ENCODE data around the gene OIT3. TPM values are rescaled to one million over a fixed set of nuclear protein-coding genes. Genes with fewer than 3 reads are reported as not detected.

OIT3 gene
- total RNA-seq, 1 experiment from 2014 or later = not detected

- Histone ChIP-seq H3K4me1 (ENCODE audit: insufficient read depth, low read length) (no peaks in the 10 kb centered on the region), H3K79me2 (ENCODE audit: low read length) (no peaks in the 10 kb centered on the region), H3K27me3 (ENCODE audit: low read length) (peaks cover 60% of the 10 kb centered on the region), H3K9me3 (ENCODE audit: low read length) (no peaks in the 10 kb centered on the region), H3F3A (ENCODE audit: low read length, unreplicated experiment) (no peaks in the 10 kb centered on the region), H3K9me2 (replicated peaks; ENCODE audit: low read length) (no peaks in the 10 kb centered on the region; the same call in 1 of the 2 replicates), H3K4me2 (ENCODE audit: low read length) (no peak overlapping the region), H2AFZ (ENCODE audit: low read length) (no peak overlapping the region), H3K36me3 (ENCODE audit: low read depth, low read length) (no peaks in the 10 kb centered on the region), H3K9ac (ENCODE audit: low read length) (no peak overlapping the region), H3K27ac (ENCODE audit: low read length) (no peak overlapping the region), H3K4me3 (ENCODE audit: low read length) (no peak overlapping the region), H4K20me1 (ENCODE audit: low read length) (no peaks in the 10 kb centered on the region)
- BruUV-seq (replicated peaks) = no TSS peak
- ChIA-PET POLR2A (ENCODE audit: unreplicated experiment) (no interaction called here), CTCF (no interaction called here)
- ATAC-seq (no peak), DNase-seq (no peak)
- TF ChIP-seq CTCF (conservative IDR thresholded peaks at IDR 0.05; ENCODE audit: low read depth, low read length) (no peak), EZH2 (IDR thresholded peaks at IDR 0.05; ENCODE audit: low read length, unreplicated experiment) (no peak), EZH2phosphoT487 (IDR thresholded peaks at IDR 0.05; ENCODE audit: borderline replicate concordance, low read length) (no peak)
- intact Hi-C loops (cut with micrococcal nuclease) = no loop called here
Measured at GRCh38 chr10:72943498-72944234, 50.1 kb downstream of the OIT3 start.

DNA sequence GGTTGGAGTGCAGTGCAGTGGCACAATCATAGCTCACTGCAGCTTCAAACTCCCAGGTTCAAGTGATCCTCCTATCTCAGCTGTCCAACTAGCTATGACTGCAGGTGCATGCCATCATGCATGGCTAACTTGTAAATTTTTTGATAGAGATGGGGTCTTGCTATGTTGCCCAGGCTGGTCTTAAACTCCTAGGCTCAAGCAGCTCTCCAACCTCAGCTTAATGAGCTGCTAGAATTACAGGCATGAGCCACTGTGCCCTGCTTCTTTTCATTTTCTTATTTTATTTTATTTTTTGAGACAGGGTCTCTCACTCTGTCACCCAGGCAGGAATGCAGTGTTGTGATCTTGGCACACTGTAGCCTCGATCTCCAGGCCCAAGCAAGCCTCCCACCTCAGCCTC is 53.4 kb downstream of the OIT3 start:
- H3F3A ChIP-seq (ENCODE audit: low read length, unreplicated experiment) = no peaks in the 10 kb centered on the region
- CTCF ChIA-PET = no interaction called here
- intact Hi-C loops (cut with micrococcal nuclease) = no loop called here
- ATAC-seq (no peak), DNase-seq (no peak)
- H3K4me2 ChIP-seq (ENCODE audit: low read length) = no peak overlapping the region
- H2AFZ ChIP-seq (ENCODE audit: low read length) = no peak overlapping the region
- no TSS peak for BruUV-seq (replicated peaks)
- H3K27ac ChIP-seq (ENCODE audit: low read length) = no peak overlapping the region
- POLR2A ChIA-PET (ENCODE audit: unreplicated experiment) = no interaction called here
- no peaks in the 10 kb centered on the region; the same call in 1 of the 2 replicates for H3K9me2 ChIP-seq (replicated peaks; ENCODE audit: low read length)
- no peaks in the 10 kb centered on the region for H3K79me2 ChIP-seq (ENCODE audit: low read length)
- H3K9me3 ChIP-seq (ENCODE audit: low read length) = no peaks in the 10 kb centered on the region
- H3K4me3 ChIP-seq (ENCODE audit: low read length) = no peak overlapping the region
- TF ChIP-seq EZH2phosphoT487 (IDR thresholded peaks at IDR 0.05; ENCODE audit: borderline replicate concordance, low read length) = no peak
- no peak for TF ChIP-seq CTCF (conservative IDR thresholded peaks at IDR 0.05; ENCODE audit: low read depth, low read length)
- no peak for TF ChIP-seq EZH2 (IDR thresholded peaks at IDR 0.05; ENCODE audit: low read length, unreplicated experiment)
- no peaks in the 10 kb centered on the region for H3K36me3 ChIP-seq (ENCODE audit: low read depth, low read length)
- no peaks in the 10 kb centered on the region for H3K4me1 ChIP-seq (ENCODE audit: insufficient read depth, low read length)
- H3K27me3 ChIP-seq (ENCODE audit: low read length) = peaks cover 62% of the 10 kb centered on the region
- no peak overlapping the region for H3K9ac ChIP-seq (ENCODE audit: low read length)
- H4K20me1 ChIP-seq (ENCODE audit: low read length) = no peaks in the 10 kb centered on the region

GRCh38 chr10:72948762-72949161 is 55.2 kb downstream of the OIT3 start:
- no peak for ATAC-seq
- H3K9me3 ChIP-seq (ENCODE audit: low read length) = no peaks in the 10 kb centered on the region
- intact Hi-C loops (cut with micrococcal nuclease) = no loop called here
- no peaks in the 10 kb centered on the region for H3K79me2 ChIP-seq (ENCODE audit: low read length)
- TF ChIP-seq CTCF (conservative IDR thresholded peaks at IDR 0.05; ENCODE audit: low read depth, low read length) = no peak
- TF ChIP-seq EZH2 (IDR thresholded peaks at IDR 0.05; ENCODE audit: low read length, unreplicated experiment) = no peak
- no peak for TF ChIP-seq EZH2phosphoT487 (IDR thresholded peaks at IDR 0.05; ENCODE audit: borderline replicate concordance, low read length)
- peak overlapping the region; percentile 0; the same call in 1 of the 2 replicates for H2AFZ ChIP-seq (ENCODE audit: low read length)
- POLR2A ChIA-PET (ENCODE audit: unreplicated experiment) = interaction anchor here (0.6 kb wide), 2 partner anchors 10 to 78 kb away, joined by 3 read pairs; no protein-coding TSS in a partner anchor
- DNase-seq = no peak
- CTCF ChIA-PET = no interaction called here
- no peaks in the 10 kb centered on the region for H3F3A ChIP-seq (ENCODE audit: low read length, unreplicated experiment)
- H3K9me2 ChIP-seq (replicated peaks; ENCODE audit: low read length) = no peaks in the 10 kb centered on the region
- peaks cover 9% of the 10 kb centered on the region for H3K4me1 ChIP-seq (ENCODE audit: insufficient read depth, low read length)
- no peaks in the 10 kb centered on the region for H4K20me1 ChIP-seq (ENCODE audit: low read length)
- peaks cover 49% of the 10 kb centered on the region for H3K27me3 ChIP-seq (ENCODE audit: low read length)
- no peak overlapping the region for H3K9ac ChIP-seq (ENCODE audit: low read length)
- H3K27ac ChIP-seq (ENCODE audit: low read length) = no peak overlapping the region
- no peak overlapping the region for H3K4me2 ChIP-seq (ENCODE audit: low read length)
- no peak overlapping the region for H3K4me3 ChIP-seq (ENCODE audit: low read length)
- no TSS peak for BruUV-seq (replicated peaks)
- no peaks in the 10 kb centered on the region for H3K36me3 ChIP-seq (ENCODE audit: low read depth, low read length)
